Activated CD8-positive, alpha-beta memory T cell treated with anti-CD3 and anti-CD28 coated beads, Interleukin-2, amount 10 ng/mL, durations not matched to agents 7 days and 5 days (primary cell): Measurements from ENCODE around the gene PLXNB3. TPM values are rescaled to one million over a fixed set of nuclear protein-coding genes. Genes with fewer than 3 reads are reported as not detected.
A peak's percentile ranks its signal among the peaks of the same experiment; 100 is the strongest.

Experiments
- ATAC-seq: fragments of 150-1000 bp; cut with Tn5 transposase; one replicate; pipeline ENCODE4 v1.10.0; 2021; ENCODE audit warnings: moderate library complexity
- CTCF ChIA-PET: fragments of 350-600 bp; sonication (Branson Sonifier 250); formaldehyde crosslinking; loops from one replicate; lab custom pipeline; 2021; ENCODE audit warnings: antibody characterized with exemption; lab: Charles Lee
- DNase-seq: peaks from one replicate; pipeline ENCODE4 v3.0.0-alpha.2; 2020
- H3K27ac Mint-ChIP-seq: one replicate; pipeline ENCODE4 v1.8.0; 2021; ENCODE audit warnings: mild to moderate bottlenecking, mixed read lengths
- H3K27me3 Mint-ChIP-seq: one replicate; pipeline ENCODE4 v1.8.0; 2021; ENCODE audit warnings: mixed read lengths
- H3K36me3 Mint-ChIP-seq: one replicate; pipeline ENCODE4 v1.8.0; 2021; ENCODE audit warnings: mild to moderate bottlenecking, mixed read lengths
- H3K4me1 Mint-ChIP-seq: one replicate; pipeline ENCODE4 v1.8.0; 2021; ENCODE audit warnings: mixed read lengths
- H3K4me3 Mint-ChIP-seq: one replicate; pipeline ENCODE4 v1.8.0; 2021; ENCODE audit warnings: mild to moderate bottlenecking, moderate library complexity, mixed read lengths
- H3K9me3 Mint-ChIP-seq: one replicate; pipeline ENCODE4 v1.8.0; 2022; ENCODE audit warnings: low read depth, mixed read lengths
- total RNA-seq, 2 experiments: library from RNA; stranded (reverse); gene quantifications; one replicate each; pipeline ENCODE4 v1.2.3, GENCODE V29; 2021

The PLXNB3 gene
- total RNA-seq, 2 experiments from 2014 or later: 0.42 to 0.50 TPM

DNA sequence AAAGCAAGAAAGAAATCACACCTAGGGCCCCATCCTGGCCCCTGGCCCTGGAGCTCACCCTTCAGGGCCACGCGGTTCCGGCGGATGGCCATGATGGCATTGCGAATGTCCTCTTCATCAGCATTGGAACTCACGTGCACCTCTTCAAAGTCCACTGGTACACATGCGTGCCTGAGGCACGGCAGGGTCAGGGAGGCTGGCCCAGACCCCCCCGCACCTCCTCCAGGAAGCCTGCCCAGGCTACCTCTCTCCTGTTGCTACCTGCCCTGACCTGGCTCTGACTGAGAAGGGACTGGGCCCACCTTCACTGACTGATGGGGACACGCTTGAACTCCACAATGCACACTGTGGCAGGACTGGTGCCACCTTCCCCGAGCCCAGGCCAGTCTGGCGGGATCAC, 25.6 kb downstream of the PLXNB3 start:
- Mint-ChIP-seq H3K27ac (no peak overlapping the region), H3K4me1 (peaks cover 6% of the 10 kb centered on the region), H3K36me3 (peaks cover 3% of the 10 kb centered on the region), H3K9me3 (no peaks in the 10 kb centered on the region), H3K4me3 (no peak overlapping the region), H3K27me3 (no peaks in the 10 kb centered on the region)
- CTCF ChIA-PET: no interaction called here
- DNase-seq: no peak
- no peak for ATAC-seq

DNA sequence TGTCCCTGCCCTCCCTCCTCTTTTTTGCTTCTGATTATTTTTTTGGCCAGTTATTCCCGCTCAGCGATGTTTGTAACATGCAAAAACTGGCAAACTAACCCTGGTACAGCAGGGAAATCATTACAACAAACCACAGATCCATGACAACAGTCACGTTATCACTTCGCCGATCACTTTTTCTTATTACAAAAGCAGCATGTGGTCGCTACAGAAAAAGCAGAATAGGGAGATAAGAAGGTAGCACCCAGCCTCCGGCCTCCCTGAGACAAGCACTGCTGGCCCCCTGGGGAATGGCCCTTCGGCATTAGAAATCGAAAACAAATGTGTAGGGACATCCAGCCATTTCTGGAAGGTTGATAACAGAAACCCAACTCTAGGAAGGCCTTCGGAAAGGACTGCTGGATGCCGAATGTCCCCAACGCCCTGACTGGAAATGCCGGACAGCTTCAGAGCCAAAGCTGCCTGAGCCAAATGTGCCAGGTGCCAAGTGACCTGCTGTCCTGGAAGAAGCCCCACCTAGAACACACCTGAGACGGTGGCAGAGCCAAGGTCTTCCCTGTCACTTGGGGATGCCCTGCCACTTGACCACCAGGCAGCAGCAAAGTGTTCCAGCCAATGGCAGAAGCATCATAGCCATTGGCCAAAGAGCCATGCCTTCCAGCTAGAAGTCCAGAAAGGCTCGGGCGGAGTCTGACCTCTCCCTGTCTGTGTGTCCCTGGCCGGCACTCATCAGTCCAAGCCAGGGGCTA, 27.2 kb downstream of the PLXNB3 start:
- ATAC-seq: no peak
- CTCF ChIA-PET: no interaction called here
- no peak for DNase-seq
- Mint-ChIP-seq H3K27ac (no peak overlapping the region), H3K36me3 (peaks cover 3% of the 10 kb centered on the region), H3K27me3 (no peaks in the 10 kb centered on the region), H3K4me3 (no peak overlapping the region), H3K9me3 (no peaks in the 10 kb centered on the region), H3K4me1 (peaks cover 11% of the 10 kb centered on the region)

DNA sequence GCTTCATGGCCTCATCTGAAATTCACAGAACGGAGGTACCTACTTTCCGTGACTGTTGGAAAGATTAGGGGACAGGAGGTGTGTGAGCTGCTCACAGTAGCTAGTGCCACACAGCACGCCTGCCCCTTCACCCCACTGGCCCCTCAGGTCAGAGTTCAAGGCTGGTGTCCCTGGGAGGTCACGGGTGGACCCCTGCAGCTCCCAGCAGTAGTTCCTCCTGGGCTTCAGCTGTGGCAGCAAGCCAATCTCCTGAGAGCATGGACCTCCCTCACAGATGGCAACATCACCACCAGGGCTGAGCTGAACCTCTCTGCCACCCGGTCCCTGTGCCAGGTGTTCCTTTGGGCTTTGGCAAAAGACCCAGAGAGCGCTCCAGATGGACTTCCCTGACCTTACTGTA, 28.3 kb downstream of the PLXNB3 start:
- Mint-ChIP-seq H3K9me3 (no peaks in the 10 kb centered on the region), H3K27me3 (no peaks in the 10 kb centered on the region), H3K4me3 (no peak overlapping the region), H3K4me1 (peaks cover 17% of the 10 kb centered on the region), H3K36me3 (peaks cover 10% of the 10 kb centered on the region), H3K27ac (no peak overlapping the region)
- ATAC-seq (no peak), DNase-seq (no peak)
- CTCF ChIA-PET: no interaction called here

DNA sequence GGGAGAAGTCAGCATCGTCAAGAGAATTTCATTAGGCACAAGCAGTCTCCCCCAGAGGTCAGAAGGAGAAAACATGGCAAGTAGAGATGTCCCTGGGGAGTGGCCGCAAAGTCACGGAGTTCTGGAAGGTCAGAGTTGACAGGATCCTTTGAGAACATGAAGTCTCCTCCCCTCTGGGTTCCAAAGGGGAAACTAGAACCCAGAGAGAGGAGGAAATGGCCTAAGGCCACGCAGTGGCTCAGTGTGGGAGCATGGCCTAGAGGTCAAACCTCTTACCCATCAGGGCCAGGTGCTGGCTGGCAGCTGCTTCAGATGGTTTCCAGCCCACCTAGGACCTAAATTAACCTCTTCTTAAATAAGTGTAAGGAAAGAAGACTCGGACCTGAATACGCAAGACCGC, 29.2 kb downstream of the PLXNB3 start:
- no peak for DNase-seq
- H3K27ac Mint-ChIP-seq: peak overlapping the region; percentile 87
- H3K9me3 Mint-ChIP-seq: no peaks in the 10 kb centered on the region
- H3K27me3 Mint-ChIP-seq: no peaks in the 10 kb centered on the region
- H3K36me3 Mint-ChIP-seq: peaks cover 10% of the 10 kb centered on the region
- peak overlapping the region; percentile 88 for H3K4me3 Mint-ChIP-seq
- peaks cover 17% of the 10 kb centered on the region for H3K4me1 Mint-ChIP-seq
- no peak for ATAC-seq
- CTCF ChIA-PET: interaction anchor here (2.0 to 2.3 kb wide), 2 partner anchors 15 to 30 kb away, joined by 5 to 9 read pairs; partner anchors contain the start of gene PLXNB3

DNA sequence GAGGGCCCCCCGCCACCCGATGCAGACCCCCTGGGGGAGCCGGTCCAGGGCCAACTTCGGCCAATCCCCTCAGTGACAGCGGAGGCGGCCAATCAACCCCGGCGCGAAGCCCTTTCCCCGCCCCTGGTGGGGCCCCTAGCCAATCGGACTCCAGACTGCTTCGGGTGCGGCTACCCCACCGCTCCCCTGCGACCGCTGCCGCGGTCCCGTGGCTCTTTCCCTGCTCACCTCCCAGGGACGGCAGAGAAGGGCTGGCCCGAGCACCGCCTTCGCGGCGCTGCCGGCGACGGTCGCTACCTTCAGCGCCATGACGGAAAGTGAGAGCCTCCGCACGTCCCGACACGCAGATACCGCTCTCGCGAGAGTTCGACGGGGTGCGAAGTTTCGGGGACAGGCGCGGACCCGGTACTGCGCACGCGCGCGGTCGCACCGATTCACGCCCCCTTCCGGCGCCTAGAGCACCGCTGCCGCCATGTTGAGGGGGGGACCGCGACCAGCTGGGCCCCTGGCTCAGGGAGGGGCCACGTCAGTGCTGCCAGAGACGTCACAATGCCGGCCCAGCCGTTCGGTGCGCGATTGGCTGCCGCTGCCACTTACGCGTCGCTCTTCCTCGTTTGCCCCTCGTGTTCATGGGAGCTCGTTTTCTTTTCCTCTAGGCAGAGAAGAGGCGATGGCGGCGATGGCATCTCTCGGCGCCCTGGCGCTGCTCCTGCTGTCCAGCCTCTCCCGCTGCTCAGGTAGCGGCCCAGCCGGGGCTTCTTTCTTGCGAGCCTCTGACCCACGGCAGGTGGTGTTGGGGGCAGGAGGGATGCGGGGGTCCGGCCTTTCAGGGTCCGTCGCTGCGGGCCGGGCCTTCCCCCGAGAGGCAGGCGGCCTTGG, 30.2 kb downstream of the PLXNB3 start, which contains the start of the genes IDH3G and SSR4:
TSS of gene IDH3G (minus strand) at position 358 of the 879 bp plus-strand sequence. CDS start at position 309, 49 bp downstream.
TSS of gene SSR4 (plus strand) at position 651 of the 879 bp plus-strand sequence. CDS start at position 671, 20 bp downstream.
- Mint-ChIP-seq H3K27ac (peak within 1 kb of the TSS; percentile 87), H3K9me3 (no peaks in the 10 kb centered on the region), H3K4me3 (peak within 1 kb of the TSS; percentile 88), H3K36me3 (peaks cover 10% of the 10 kb centered on the region), H3K4me1 (peaks cover 17% of the 10 kb centered on the region), H3K27me3 (no peaks in the 10 kb centered on the region)
- CTCF ChIA-PET: interaction anchor here (0.9 to 2.3 kb wide), 7 partner anchors 16 to 153 kb away, joined by 3 to 9 read pairs (median 5); partner anchors contain the start of genes ARHGAP4, PLXNB3 and RENBP
- DNase-seq (peak; percentile 96), ATAC-seq (peak; percentile 93)

DNA sequence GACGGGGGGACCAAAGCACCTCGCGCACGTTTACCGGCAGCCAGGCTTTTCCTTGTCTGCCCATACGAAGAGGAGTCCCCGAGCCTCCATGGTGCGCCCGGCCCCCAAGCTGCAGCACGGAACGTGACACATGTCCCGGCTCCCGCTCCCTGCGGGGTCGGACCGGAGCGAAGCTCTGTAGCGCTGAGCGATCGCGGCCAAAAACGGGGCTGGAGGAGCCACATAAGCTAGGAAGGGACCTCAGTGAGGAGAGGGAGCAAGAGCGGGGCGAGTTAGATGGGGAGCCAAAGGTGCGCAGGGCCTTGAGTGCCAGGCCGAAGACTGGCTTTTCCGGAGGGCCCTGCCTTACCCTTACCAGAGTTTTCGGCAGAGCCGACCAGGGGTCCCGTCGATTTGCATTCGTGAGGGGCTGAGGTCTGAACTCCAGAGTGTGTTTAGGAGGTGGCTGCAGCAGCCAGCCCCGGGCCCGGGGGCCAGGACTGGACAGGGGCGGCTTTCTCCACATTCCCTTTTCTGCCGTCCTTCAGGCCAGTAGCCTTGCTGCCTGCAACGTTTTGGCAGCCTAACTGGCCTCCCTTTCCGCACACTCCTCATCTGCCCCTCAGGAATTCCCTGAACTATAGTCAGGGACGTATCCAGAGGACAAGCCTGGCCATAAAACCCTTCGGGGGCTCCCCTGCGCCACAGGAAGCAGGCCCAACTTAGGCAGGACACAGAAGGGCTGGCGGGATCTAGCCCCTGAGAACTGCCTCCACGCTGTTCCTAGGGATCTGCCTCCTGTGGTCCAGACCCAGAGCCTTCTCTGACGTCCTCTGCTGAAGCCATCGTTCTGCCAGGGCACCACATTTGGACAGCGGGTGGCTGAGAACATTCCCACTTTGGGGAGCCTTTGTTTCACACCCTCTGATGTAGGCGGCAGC, 31.1 kb downstream of the PLXNB3 start:
- H3K27me3 Mint-ChIP-seq: no peaks in the 10 kb centered on the region
- CTCF ChIA-PET: interaction anchor here (0.9 to 2.3 kb wide), 7 partner anchors 17 to 152 kb away, joined by 3 to 9 read pairs (median 5); partner anchors contain the start of genes ARHGAP4, PLXNB3 and RENBP
- peak overlapping the region; percentile 83 for H3K27ac Mint-ChIP-seq
- no peaks in the 10 kb centered on the region for H3K9me3 Mint-ChIP-seq
- DNase-seq: peak; percentile 43
- peaks cover 10% of the 10 kb centered on the region for H3K36me3 Mint-ChIP-seq
- H3K4me3 Mint-ChIP-seq: peak overlapping the region; percentile 88
- peak; percentile 6 for ATAC-seq
- peaks cover 17% of the 10 kb centered on the region for H3K4me1 Mint-ChIP-seq

DNA sequence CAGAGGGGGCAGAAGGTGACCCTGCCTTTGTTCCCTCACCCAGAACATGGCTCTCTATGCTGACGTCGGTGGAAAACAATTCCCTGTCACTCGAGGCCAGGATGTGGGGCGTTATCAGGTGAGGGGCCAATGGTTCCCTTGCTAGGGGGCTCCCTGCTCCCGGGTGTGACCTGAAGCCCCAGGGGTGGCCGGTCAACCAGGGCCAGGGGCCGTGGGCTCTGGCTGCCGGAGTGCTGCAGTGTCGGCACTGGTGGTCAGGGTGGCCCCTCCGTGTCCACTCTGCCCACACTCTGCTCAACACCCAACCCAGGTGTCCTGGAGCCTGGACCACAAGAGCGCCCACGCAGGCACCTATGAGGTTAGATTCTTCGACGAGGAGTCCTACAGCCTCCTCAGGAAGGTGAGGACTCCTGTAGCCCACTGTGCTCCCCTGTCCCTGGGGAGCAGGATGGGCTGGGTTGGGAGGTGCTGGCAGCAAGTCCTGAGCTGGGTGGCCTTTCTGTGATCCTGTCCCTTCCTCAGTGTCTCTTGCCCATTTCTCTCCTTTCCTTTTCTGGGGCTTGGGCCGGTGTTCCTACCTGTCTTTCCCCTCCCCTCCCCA, 33.5 kb downstream of the PLXNB3 start:
- Mint-ChIP-seq H3K36me3 (peaks cover 10% of the 10 kb centered on the region), H3K9me3 (no peaks in the 10 kb centered on the region), H3K27me3 (no peaks in the 10 kb centered on the region), H3K4me1 (peaks cover 17% of the 10 kb centered on the region), H3K4me3 (no peak overlapping the region), H3K27ac (no peak overlapping the region)
- ATAC-seq (no peak), DNase-seq (no peak)
- CTCF ChIA-PET: no interaction called here

DNA sequence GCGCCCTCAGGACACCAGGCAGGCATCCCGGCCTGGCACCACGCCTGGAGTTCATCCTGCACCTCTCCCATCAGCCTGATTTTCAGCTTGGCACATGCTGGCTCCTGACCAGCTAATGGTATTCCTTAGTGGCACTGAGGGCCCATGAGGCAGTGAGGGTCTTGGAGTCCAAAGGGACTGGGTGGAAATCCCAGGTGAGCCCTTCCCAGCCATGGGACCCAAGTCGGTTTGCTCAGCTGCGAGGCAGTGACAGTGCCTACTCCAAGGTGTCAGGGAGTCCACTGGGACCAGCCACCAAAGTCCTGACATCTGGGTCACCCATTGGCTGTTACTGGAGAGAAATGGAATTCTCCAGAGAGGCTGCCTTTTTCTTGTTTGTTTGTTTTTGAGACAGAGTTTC, 35.3 kb downstream of the PLXNB3 start:
- no peak overlapping the region for H3K27ac Mint-ChIP-seq
- DNase-seq (no peak), ATAC-seq (no peak)
- no peak overlapping the region for H3K4me3 Mint-ChIP-seq
- H3K27me3 Mint-ChIP-seq: no peaks in the 10 kb centered on the region
- peaks cover 11% of the 10 kb centered on the region for H3K4me1 Mint-ChIP-seq
- CTCF ChIA-PET: no interaction called here
- H3K36me3 Mint-ChIP-seq: peaks cover 9% of the 10 kb centered on the region
- no peaks in the 10 kb centered on the region for H3K9me3 Mint-ChIP-seq

DNA sequence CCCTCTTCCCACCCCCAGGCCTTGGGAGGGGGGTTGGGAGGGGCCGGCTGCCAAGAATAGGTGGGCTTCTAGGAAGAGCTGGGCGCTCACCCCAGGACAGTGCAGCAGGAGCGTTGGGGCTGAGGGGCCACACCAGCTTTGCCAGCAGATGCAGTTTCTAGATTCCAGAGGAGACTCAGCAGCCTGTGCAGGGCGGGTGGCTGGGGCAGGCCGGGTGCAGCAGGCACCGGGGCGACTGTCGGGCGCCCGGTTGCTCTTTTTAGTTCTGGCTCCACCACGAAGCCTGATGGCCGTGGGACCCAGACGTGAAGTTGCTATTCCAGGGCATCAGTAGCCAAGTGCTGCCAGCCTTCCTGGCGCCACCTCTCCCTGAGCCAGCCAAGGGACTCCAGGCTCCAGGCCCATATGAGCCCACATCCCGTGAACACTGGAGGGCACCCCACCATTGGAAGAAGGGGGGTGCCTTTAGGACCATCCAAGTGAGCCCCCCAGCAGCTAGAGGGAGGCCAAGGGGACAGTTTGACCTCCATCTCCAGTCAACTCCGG, 36.2 kb downstream of the PLXNB3 start:
- Mint-ChIP-seq H3K36me3 (peaks cover 9% of the 10 kb centered on the region), H3K27ac (no peak overlapping the region), H3K4me3 (no peak overlapping the region), H3K4me1 (peaks cover 11% of the 10 kb centered on the region), H3K27me3 (no peaks in the 10 kb centered on the region), H3K9me3 (no peaks in the 10 kb centered on the region)
- no peak for DNase-seq
- no peak for ATAC-seq
- CTCF ChIA-PET: no interaction called here

DNA sequence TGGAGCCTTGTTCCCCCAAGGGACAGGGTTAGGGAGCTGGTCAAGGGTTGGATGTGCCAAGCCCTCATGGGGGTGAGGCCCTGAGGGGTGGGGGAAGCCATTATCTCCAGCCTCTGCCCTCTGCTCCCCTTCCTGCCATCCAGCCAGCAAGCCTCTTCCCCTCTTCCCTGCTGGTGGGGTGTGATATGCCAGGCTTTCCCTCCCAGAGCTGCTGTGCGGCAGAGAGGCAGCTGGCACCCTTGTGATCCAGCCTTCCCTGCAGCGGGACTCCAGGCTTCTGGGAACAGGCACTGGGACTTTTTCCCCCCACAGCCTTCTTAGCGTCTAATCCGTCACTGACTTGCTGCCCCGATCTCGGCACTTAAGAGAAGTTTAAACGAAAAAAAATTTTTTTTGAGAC, 36.7 kb downstream of the PLXNB3 start:
- CTCF ChIA-PET: no interaction called here
- H3K27me3 Mint-ChIP-seq: no peaks in the 10 kb centered on the region
- DNase-seq: no peak
- no peak overlapping the region for H3K4me3 Mint-ChIP-seq
- no peak for ATAC-seq
- no peaks in the 10 kb centered on the region for H3K9me3 Mint-ChIP-seq
- H3K4me1 Mint-ChIP-seq: peaks cover 11% of the 10 kb centered on the region
- H3K27ac Mint-ChIP-seq: no peak overlapping the region
- H3K36me3 Mint-ChIP-seq: peaks cover 9% of the 10 kb centered on the region

DNA sequence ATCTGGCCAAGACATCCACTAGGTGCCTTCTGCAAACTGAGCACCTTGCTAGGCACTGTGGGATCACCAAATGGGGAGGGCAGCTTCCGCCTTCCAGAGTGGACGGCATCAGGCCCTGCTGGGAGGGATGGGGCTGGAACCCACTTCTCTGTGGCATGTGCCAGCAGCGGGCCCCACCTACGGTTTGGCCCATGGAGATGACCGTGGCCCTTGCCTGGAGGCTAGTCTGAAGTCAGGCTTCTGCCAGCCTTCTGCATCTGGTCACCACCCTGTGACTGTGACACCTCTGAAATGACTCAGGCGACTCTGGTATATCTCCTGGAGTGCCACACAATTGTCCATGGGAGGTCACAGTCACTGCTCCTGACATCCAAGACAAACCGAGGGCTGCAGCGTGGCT, 37.6 kb downstream of the PLXNB3 start:
- Mint-ChIP-seq H3K36me3 (peaks cover 4% of the 10 kb centered on the region), H3K4me3 (no peak overlapping the region), H3K27me3 (no peaks in the 10 kb centered on the region), H3K9me3 (no peaks in the 10 kb centered on the region), H3K27ac (no peak overlapping the region), H3K4me1 (peaks cover 1% of the 10 kb centered on the region)
- ATAC-seq (no peak), DNase-seq (no peak)
- CTCF ChIA-PET: no interaction called here

DNA sequence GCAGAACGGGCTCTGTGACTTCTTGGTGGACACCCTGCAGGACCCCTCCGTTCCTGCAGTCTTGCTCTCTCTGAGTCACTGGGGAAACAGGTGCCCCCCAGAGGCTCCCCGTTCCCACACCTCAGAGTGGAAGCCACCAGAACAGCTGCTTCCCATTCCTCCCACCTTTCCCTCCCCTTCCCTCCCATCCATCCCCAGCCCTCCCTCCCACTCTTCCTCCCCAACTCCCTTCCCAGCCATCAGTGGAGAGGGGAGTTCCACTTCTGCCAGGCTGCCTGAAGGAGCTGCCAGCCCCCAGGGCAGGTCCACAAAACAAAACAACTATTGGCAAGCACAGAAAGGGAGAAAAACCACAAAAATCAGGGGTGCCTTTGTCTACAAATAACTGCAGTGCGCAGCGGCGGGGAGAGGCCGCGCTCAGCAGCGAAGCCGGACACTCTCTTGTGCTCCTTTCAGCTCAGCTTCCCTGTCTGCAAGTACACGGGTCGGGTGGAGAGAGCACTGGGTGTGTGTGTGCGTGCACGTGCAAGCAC, 38.5 kb downstream of the PLXNB3 start:
- CTCF ChIA-PET: no interaction called here
- DNase-seq: no peak
- no peaks in the 10 kb centered on the region for H3K9me3 Mint-ChIP-seq
- no peak overlapping the region for H3K4me3 Mint-ChIP-seq
- H3K27ac Mint-ChIP-seq: no peak overlapping the region
- no peaks in the 10 kb centered on the region for H3K36me3 Mint-ChIP-seq
- H3K27me3 Mint-ChIP-seq: no peaks in the 10 kb centered on the region
- no peak for ATAC-seq
- no peaks in the 10 kb centered on the region for H3K4me1 Mint-ChIP-seq
